ENCODE data around the gene GMEB2. TPM values are rescaled to one million over a fixed set of nuclear protein-coding genes. Genes with fewer than 3 reads are reported as not detected.

Gene GMEB2
- total RNA-seq, 1 donor from 2014 or later = 11.3 TPM

- H3K4me1 ChIP-seq = peaks cover 10% of the 10 kb centered on the region
- no peak overlapping the region for H3K27ac ChIP-seq
- no peak for DNase-seq
- peaks cover 31% of the 10 kb centered on the region for H3K36me3 ChIP-seq
- no peak overlapping the region for H3K4me3 ChIP-seq
- no peak for TF ChIP-seq CTCF (IDR thresholded peaks at IDR 0.05)
- no peaks in the 10 kb centered on the region for H3K9me3 ChIP-seq
- no peak for ATAC-seq
- no peaks in the 10 kb centered on the region for H3K27me3 ChIP-seq
- intact Hi-C loops (cut with DNase I) = no loop called here
Observed at GRCh38 chr20:63556873-63557478, 69.9 kb downstream of the GMEB2 start.

GRCh38 chr20:63555661-63556381 lies 71.1 kb downstream of the GMEB2 start:
- Histone ChIP-seq H3K27ac (no peak overlapping the region), H3K4me3 (no peak overlapping the region), H3K9me3 (no peaks in the 10 kb centered on the region), H3K27me3 (no peaks in the 10 kb centered on the region), H3K36me3 (peaks cover 20% of the 10 kb centered on the region), H3K4me1 (peaks cover 10% of the 10 kb centered on the region)
- intact Hi-C loops (cut with DNase I) = no loop called here
- DNase-seq (no peak), ATAC-seq (no peak)
- TF ChIP-seq CTCF (IDR thresholded peaks at IDR 0.05) = no peak

GRCh38 chr20:63554361-63555278 lies 72.3 kb downstream of the GMEB2 start:
- H3K27me3 ChIP-seq = no peaks in the 10 kb centered on the region
- H3K27ac ChIP-seq = no peak overlapping the region
- DNase-seq (no peak), ATAC-seq (no peak)
- H3K4me3 ChIP-seq = peak overlapping the region; percentile 63
- peaks cover 8% of the 10 kb centered on the region for H3K36me3 ChIP-seq
- TF ChIP-seq CTCF (IDR thresholded peaks at IDR 0.05) = no peak
- no peaks in the 10 kb centered on the region for H3K9me3 ChIP-seq
- H3K4me1 ChIP-seq = peaks cover 10% of the 10 kb centered on the region
- intact Hi-C loops (cut with DNase I) = no loop called here

GRCh38 chr20:63553933-63554290 lies 73.0 kb downstream of the GMEB2 start, which contains the start of gene FNDC11:
Gene FNDC11, plus strand, starts transcription at chr20:63554159. Its CDS starts 1,505 bp downstream, at chr20:63555664.
- peak; percentile 78 for DNase-seq
- no peaks in the 10 kb centered on the region for H3K27me3 ChIP-seq

More at GRCh38 chr20:63553933-63554290, 73.0 kb downstream of the GMEB2 start, which contains the start of gene FNDC11:
- Histone ChIP-seq H3K4me1 (peaks cover 10% of the 10 kb centered on the region), H3K36me3 (peaks cover 7% of the 10 kb centered on the region), H3K27ac (no peak within 1 kb of the TSS), H3K9me3 (no peaks in the 10 kb centered on the region), H3K4me3 (peak within 1 kb of the TSS; percentile 63)
- TF ChIP-seq CTCF (IDR thresholded peaks at IDR 0.05) = no peak
- peak; percentile 14 for ATAC-seq
- intact Hi-C loops (cut with DNase I) = no loop called here
